Astrocyte (in vitro differentiated cells and primary cell): ENCODE data around the gene PIGB. TPM values are rescaled to one million over a fixed set of nuclear protein-coding genes. Genes with fewer than 3 reads are reported as not detected.

Experiments
- DNase-seq: peaks from one replicate; pipeline ENCODE4 v3.0.0-alpha.2; 2010; ENCODE audit warnings: low read depth
- FAIRE-seq: peaks from 2 replicates; lab custom pipeline; 2011; peaks lifted over from hg19 to GRCh38; lab: Jason Lieb, UNC
- H2AFZ ChIP-seq: 2 replicates; pipeline ENCODE4 v1.6.0; 2012; ENCODE audit warnings: low read depth, low read length, inconsistent platforms
- H3K27ac ChIP-seq: 2 replicates; pipeline ENCODE4 v1.5.1; 2011; ENCODE audit warnings: low read depth, low read length, inconsistent platforms
- H3K27me3 ChIP-seq: 2 replicates; pipeline ENCODE4 v1.6.0; 2011; ENCODE audit warnings: low read length, inconsistent platforms; ENCODE audit not compliant: insufficient read depth
- H3K36me3 ChIP-seq: 2 replicates; pipeline ENCODE4 v1.5.1; 2011; ENCODE audit warnings: low read length, inconsistent platforms; ENCODE audit not compliant: insufficient read depth
- H3K4me1 ChIP-seq: 2 replicates; pipeline ENCODE4 v1.5.1; 2011; ENCODE audit warnings: low read length, inconsistent platforms; ENCODE audit not compliant: insufficient read depth
- H3K4me2 ChIP-seq: 2 replicates; pipeline ENCODE4 v1.6.0; 2012; ENCODE audit warnings: low read length, inconsistent platforms
- H3K4me3 ChIP-seq: 2 replicates; pipeline ENCODE4 v1.5.1; 2011; ENCODE audit warnings: low read depth, mild to moderate bottlenecking, low read length, inconsistent platforms; ENCODE audit not compliant: insufficient read depth
- H3K79me2 ChIP-seq: 2 replicates; pipeline ENCODE4 v1.6.0; 2012; ENCODE audit warnings: mild to moderate bottlenecking, low read length, inconsistent platforms; ENCODE audit not compliant: insufficient read depth
- H3K9ac ChIP-seq: 2 replicates; pipeline ENCODE4 v1.6.0; 2012; ENCODE audit warnings: mild to moderate bottlenecking, low read length, inconsistent platforms
- H3K9me3 ChIP-seq: 2 replicates; pipeline ENCODE4 v1.5.1; 2012; ENCODE audit warnings: low read depth, mild to moderate bottlenecking, low read length, inconsistent platforms; ENCODE audit not compliant: insufficient read depth
- H4K20me1 ChIP-seq: 2 replicates; pipeline ENCODE4 v1.6.0; 2012; ENCODE audit warnings: low read length, inconsistent platforms; ENCODE audit not compliant: insufficient read depth
- H3K27ac Mint-ChIP-seq: one replicate; pipeline ENCODE4 v1.8.0; 2021; ENCODE audit warnings: mild to moderate bottlenecking, mixed read lengths; ENCODE audit not compliant: unreplicated experiment
- H3K27me3 Mint-ChIP-seq: one replicate; pipeline ENCODE4 v1.8.0; 2021; ENCODE audit warnings: low read depth, mixed read lengths; ENCODE audit not compliant: unreplicated experiment
- H3K36me3 Mint-ChIP-seq: one replicate; pipeline ENCODE4 v1.8.0; 2021; ENCODE audit warnings: low read depth, mixed read lengths; ENCODE audit not compliant: unreplicated experiment
- H3K4me1 Mint-ChIP-seq: one replicate; pipeline ENCODE4 v1.8.0; 2021; ENCODE audit warnings: low read depth, mixed read lengths; ENCODE audit not compliant: unreplicated experiment
- H3K4me3 Mint-ChIP-seq: one replicate; pipeline ENCODE4 v1.8.0; 2021; ENCODE audit warnings: mild to moderate bottlenecking, moderate library complexity, mixed read lengths; ENCODE audit not compliant: unreplicated experiment
- H3K9me3 Mint-ChIP-seq: one replicate; pipeline ENCODE4 v1.8.0; 2021; ENCODE audit warnings: mild to moderate bottlenecking, mixed read lengths; ENCODE audit not compliant: unreplicated experiment
- CTCF ChIP-seq: IDR thresholded peaks from 2 replicates; pipeline ENCODE4 v1.5.1; 2011; ENCODE audit warnings: low read depth, mild to moderate bottlenecking, inconsistent platforms, low read length, moderate library complexity; ENCODE audit not compliant: insufficient read depth
- EZH2 ChIP-seq: IDR thresholded peaks from 2 replicates; pipeline ENCODE4 v1.6.1; 2012; ENCODE audit warnings: mild to moderate bottlenecking, low read length, inconsistent platforms; ENCODE audit not compliant: insufficient read depth
- total RNA-seq: library from RNA; stranded (reverse); gene quantifications from 2 replicates; pipeline ENCODE4 v1.2.1, GENCODE V29; 2021

Gene PIGB
- total RNA-seq, 1 donor from 2014 or later: 10.6 TPM

GRCh38 chr15:55366981-55367380, 48.0 kb downstream of the PIGB start:
- Mint-ChIP-seq H3K36me3 (peaks cover 6% of the 10 kb centered on the region), H3K9me3 (no peaks in the 10 kb centered on the region), H3K4me3 (no peak overlapping the region), H3K27me3 (no peaks in the 10 kb centered on the region), H3K4me1 (no peaks in the 10 kb centered on the region), H3K27ac (no peak overlapping the region)
- no peak overlapping the region for H3K4me3 ChIP-seq
- H3K27ac ChIP-seq: no peak overlapping the region
- no peak for FAIRE-seq
- H3K79me2 ChIP-seq: no peaks in the 10 kb centered on the region
- H3K27me3 ChIP-seq: no peaks in the 10 kb centered on the region
- no peaks in the 10 kb centered on the region for H3K9me3 ChIP-seq
- H3K4me2 ChIP-seq: no peak overlapping the region
- no peaks in the 10 kb centered on the region for H3K4me1 ChIP-seq
- no peak overlapping the region for H2AFZ ChIP-seq
- DNase-seq: no peak
- H3K36me3 ChIP-seq: no peaks in the 10 kb centered on the region
- no peak for TF ChIP-seq EZH2
- TF ChIP-seq CTCF: no peak
- H3K9ac ChIP-seq: no peak overlapping the region
- no peaks in the 10 kb centered on the region for H4K20me1 ChIP-seq

GRCh38 chr15:55372701-55373440, 53.8 kb downstream of the PIGB start:
- Histone ChIP-seq H3K9me3 (no peaks in the 10 kb centered on the region), H3K4me2 (no peak overlapping the region), H3K27me3 (no peaks in the 10 kb centered on the region), H3K36me3 (peaks cover 6% of the 10 kb centered on the region), H2AFZ (no peak overlapping the region), H3K9ac (no peak overlapping the region), H3K79me2 (no peaks in the 10 kb centered on the region), H3K4me1 (no peaks in the 10 kb centered on the region), H3K27ac (no peak overlapping the region), H3K4me3 (no peak overlapping the region), H4K20me1 (no peaks in the 10 kb centered on the region)
- H3K27ac Mint-ChIP-seq: no peak overlapping the region
- H3K4me1 Mint-ChIP-seq: no peaks in the 10 kb centered on the region
- no peak for FAIRE-seq
- peaks cover 12% of the 10 kb centered on the region for H3K36me3 Mint-ChIP-seq
- no peak for DNase-seq
- no peaks in the 10 kb centered on the region for H3K9me3 Mint-ChIP-seq
- no peak for TF ChIP-seq EZH2
- no peak for TF ChIP-seq CTCF
- H3K27me3 Mint-ChIP-seq: no peaks in the 10 kb centered on the region
- H3K4me3 Mint-ChIP-seq: no peak overlapping the region

GRCh38 chr15:55379095-55379494, 60.1 kb downstream of the PIGB start:
- no peak overlapping the region for H3K9ac ChIP-seq
- no peaks in the 10 kb centered on the region for H3K27me3 ChIP-seq
- H3K27ac ChIP-seq: no peak overlapping the region
- Mint-ChIP-seq H3K9me3 (peaks cover 4% of the 10 kb centered on the region), H3K4me1 (no peaks in the 10 kb centered on the region), H3K36me3 (peaks cover 17% of the 10 kb centered on the region), H3K27me3 (no peaks in the 10 kb centered on the region), H3K4me3 (no peak overlapping the region), H3K27ac (no peak overlapping the region)
- DNase-seq (no peak), FAIRE-seq (no peak)
- H4K20me1 ChIP-seq: no peaks in the 10 kb centered on the region
- H3K36me3 ChIP-seq: peaks cover 10% of the 10 kb centered on the region
- H2AFZ ChIP-seq: no peak overlapping the region
- H3K4me2 ChIP-seq: no peak overlapping the region
- no peaks in the 10 kb centered on the region for H3K9me3 ChIP-seq
- no peaks in the 10 kb centered on the region for H3K79me2 ChIP-seq
- no peak overlapping the region for H3K4me3 ChIP-seq
- no peak for TF ChIP-seq CTCF
- TF ChIP-seq EZH2: no peak
- H3K4me1 ChIP-seq: no peaks in the 10 kb centered on the region
